ENCODE results near the gene SRGAP1. TPM values are rescaled to one million over a fixed set of nuclear protein-coding genes. Genes with fewer than 3 reads are reported as not detected.
"Not testable (repeated sequence)": the region's sequence is repeated elsewhere in the genome, so short reads cannot be mapped to it uniquely, and the experiment has no call there.

SRGAP1 gene
- polyA plus RNA-seq, 5 donors = 7.7 to 11.0 (median 9.1) TPM

DNA sequence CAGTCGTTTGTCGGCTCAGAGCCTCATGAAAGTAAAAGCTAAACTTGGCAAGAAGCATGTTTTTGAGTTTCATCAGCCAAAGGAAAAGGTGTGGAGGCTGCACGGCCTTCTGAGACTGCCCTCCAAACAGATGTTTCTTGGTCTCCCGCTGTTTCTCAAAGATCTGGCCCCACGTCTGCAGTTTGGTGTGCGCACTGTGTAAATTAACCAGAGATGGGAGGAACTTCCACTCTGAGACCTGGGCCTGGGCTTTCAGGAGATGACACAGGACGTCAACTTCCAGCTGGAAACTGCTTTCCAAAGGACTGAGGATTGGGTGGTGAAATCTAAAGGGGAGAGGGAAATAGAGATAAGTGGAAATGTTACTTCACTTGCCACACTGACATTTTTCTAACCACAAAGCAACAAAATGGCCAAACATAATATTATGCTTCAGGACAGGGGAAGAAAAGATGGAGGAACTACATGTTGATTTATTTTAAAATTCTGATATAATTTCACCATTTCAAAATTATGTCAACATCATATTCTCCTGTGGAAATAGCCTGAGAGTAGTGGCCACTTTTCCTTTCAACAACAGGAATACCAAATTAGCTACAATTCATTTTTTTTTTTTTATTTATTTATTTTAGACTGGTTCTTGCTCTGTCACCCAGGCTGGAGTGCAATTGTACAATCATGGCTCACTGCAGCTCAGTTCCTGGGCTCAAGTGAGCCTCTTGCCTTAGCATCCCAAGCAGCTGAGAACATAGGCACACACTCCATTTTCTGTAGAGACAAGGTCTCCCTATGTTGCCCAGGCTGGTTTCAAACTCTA, 350.0 kb downstream of the SRGAP1 start:
- no peak for DNase-seq

- not testable (repeated sequence) for DNase-seq
Observed at GRCh38 chr12:64195841-64196240, 351.3 kb downstream of the SRGAP1 start.

GRCh38 chr12:64203036-64203435, 358.5 kb downstream of the SRGAP1 start:
- no peak for DNase-seq

DNA sequence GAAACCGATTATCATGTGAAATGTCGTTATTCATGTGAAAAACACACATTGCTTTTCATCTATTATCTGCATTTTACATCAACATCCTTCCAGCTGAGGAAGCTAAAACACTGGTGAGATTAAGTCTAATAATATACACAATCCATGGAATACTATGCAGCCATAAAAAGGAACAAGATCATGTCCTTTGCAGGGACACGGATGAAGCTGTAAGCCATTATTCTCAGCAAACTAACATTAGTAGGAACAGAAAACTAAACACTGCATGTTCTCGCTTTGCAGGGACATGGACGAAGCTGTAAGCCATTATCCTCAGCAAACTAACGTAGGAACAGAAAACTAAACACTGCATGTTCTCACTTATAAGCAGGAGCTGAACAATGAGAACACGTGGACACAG, 359.3 kb downstream of the SRGAP1 start:
- DNase-seq = no peak

DNA sequence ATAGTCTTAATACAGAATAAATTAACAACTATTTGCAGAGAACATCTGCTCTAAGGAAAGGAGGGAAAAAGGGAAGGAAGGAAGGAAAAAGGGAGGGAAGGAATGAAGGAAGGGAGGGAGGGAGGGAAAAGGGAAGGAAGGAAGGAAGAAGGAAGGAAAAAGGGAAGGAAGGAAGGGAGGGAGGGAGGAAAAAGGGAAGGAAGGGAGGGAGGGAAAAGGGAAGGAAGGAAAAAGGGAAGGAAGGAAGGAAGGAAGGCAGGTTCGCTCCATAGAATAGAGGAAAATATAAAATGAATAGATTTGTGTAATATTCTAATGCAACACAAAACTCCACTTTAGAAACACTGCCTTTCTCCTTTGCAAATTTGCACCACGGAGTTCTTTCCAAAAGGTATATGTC, 361.0 kb downstream of the SRGAP1 start:
- no peak for DNase-seq

DNA sequence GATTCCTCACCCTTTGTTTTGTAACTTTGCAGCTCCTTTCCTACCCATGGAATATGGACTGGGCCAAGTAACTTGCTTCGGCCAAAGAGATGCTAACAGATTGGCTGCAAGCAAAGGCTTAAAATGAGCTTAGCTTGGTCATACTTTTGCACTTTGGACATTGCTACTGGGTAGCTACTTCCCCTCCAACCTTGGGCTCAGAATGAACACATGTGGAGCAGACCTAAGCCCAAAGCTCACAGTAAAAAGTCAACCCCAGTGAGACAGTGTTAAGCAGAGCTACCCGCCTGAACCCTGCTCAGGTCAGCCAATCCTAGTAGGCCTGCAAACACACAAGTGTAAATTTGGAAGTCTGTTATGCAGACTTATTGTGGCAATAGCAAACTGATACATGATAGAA, 363.0 kb downstream of the SRGAP1 start:
- no peak for DNase-seq

Other genes with a start within 250 kb of the SRGAP1 start
- gene DPY19L2, start 176.2 kb upstream of the SRGAP1 start, polyA plus RNA-seq (ENCODE audit: insufficient read depth in 1 of 5, insufficient read length in 5 of 5, low replicate concordance in 1 of 5) = 10 to 100 TPM; 17.3 to 29.0 (median 27.4) TPM
- 10 to 100 TPM; 23.6 to 28.1 (median 24.1) TPM for gene RXYLT1, start 64.8 kb upstream of the SRGAP1 start, polyA plus RNA-seq (ENCODE audit: insufficient read depth in 1 of 5, insufficient read length in 5 of 5, low replicate concordance in 1 of 5)

All from right lung (tissue), 5 donors.